CD14-positive monocyte (primary cell): ENCODE results near the gene SIAH3. TPM values are rescaled to one million over a fixed set of nuclear protein-coding genes. Genes with fewer than 3 reads are reported as not detected.
A peak's percentile ranks its signal among the peaks of the same experiment; 100 is the strongest.

Source experiments
- DNase-seq, 3 donors: peaks; one replicate each; pipeline ENCODE4 v3.0.0-alpha.2; 2011 to 2022
- H2AFZ ChIP-seq: 2 replicates; pipeline ENCODE4 v1.6.0; 2012; ENCODE audit warnings: mild to moderate bottlenecking, low read depth, low read length, inconsistent platforms; ENCODE audit not compliant: insufficient read depth, poor library complexity, severe bottlenecking
- H3K27ac ChIP-seq, 2 donors: 1 replicate in 1 of 2; 2 replicates in 1 of 2; pipeline ENCODE4 v1.5.1; 2012 to 2013; ENCODE audit warnings: low read length in 2 of 2, control low read depth in 1 of 2, inconsistent platforms in 1 of 2, low read depth in 1 of 2, mild to moderate bottlenecking in 1 of 2
- H3K27me3 ChIP-seq, 2 donors: one replicate each; pipeline versions ENCODE4 v1.6.0 to v1.6.1; 2011 to 2013; ENCODE audit warnings: low read length in 2 of 2; ENCODE audit not compliant: control insufficient read depth in 2 of 2, insufficient read depth in 2 of 2
- H3K36me3 ChIP-seq, 2 donors: replicated peaks in 1 of 2; 1 replicate in 1 of 2; 2 replicates in 1 of 2; pipeline versions ENCODE4 v1.5.1 to v1.6.1; 2012 to 2013; ENCODE audit warnings: low read length in 2 of 2, control low read depth in 1 of 2, inconsistent platforms in 1 of 2, mild to moderate bottlenecking in 1 of 2; ENCODE audit not compliant: insufficient read depth in 2 of 2, control insufficient read depth in 1 of 2
- H3K4me1 ChIP-seq, 2 donors: 1 replicate in 1 of 2; 2 replicates in 1 of 2; pipeline versions ENCODE4 v1.5.1 to v1.6.1; 2012 to 2013; ENCODE audit warnings: low read length in 2 of 2, control low read depth in 1 of 2, inconsistent platforms in 1 of 2, mild to moderate bottlenecking in 1 of 2, moderate library complexity in 1 of 2; ENCODE audit not compliant: insufficient read depth in 2 of 2, control insufficient read depth in 1 of 2
- H3K4me2 ChIP-seq: replicated peaks from 2 replicates; pipeline ENCODE3; 2012; ENCODE audit warnings: low read length, moderate library complexity, mild to moderate bottlenecking; ENCODE audit not compliant: poor library complexity, severe bottlenecking; ENCODE audit errors: extremely low read depth
- H3K4me3 ChIP-seq, 3 experiments: fragments of 200-600 bp in 1 of 3; sonication (generic) in 1 of 3; replicated peaks in 1 of 3; 1 replicate in 2 of 3; 2 replicates in 1 of 3; pipeline ENCODE4 v1.5.1; 2011 to 2013; ENCODE audit warnings: low read length in 3 of 3, mild to moderate bottlenecking in 3 of 3, control low read depth in 2 of 3, low read depth in 2 of 3, inconsistent platforms in 1 of 3, moderate library complexity in 1 of 3
- H3K79me2 ChIP-seq: 2 replicates; pipeline ENCODE4 v1.6.0; 2012; ENCODE audit warnings: mild to moderate bottlenecking, control low read depth, inconsistent platforms, low read length, moderate library complexity; ENCODE audit not compliant: insufficient read depth
- H3K9ac ChIP-seq: 2 replicates; pipeline ENCODE4 v1.6.0; 2017; ENCODE audit warnings: low read length, mild to moderate bottlenecking; ENCODE audit not compliant: insufficient read depth, poor library complexity, severe bottlenecking
- H3K9me3 ChIP-seq, 2 donors: replicated peaks in 1 of 2; 1 replicate in 1 of 2; 2 replicates in 1 of 2; pipeline versions ENCODE4 v1.5.1 to v1.6.1; 2012 to 2013; ENCODE audit warnings: low read length in 2 of 2, control low read depth in 1 of 2; ENCODE audit not compliant: control insufficient read depth in 1 of 2, insufficient read depth in 1 of 2
- H4K20me1 ChIP-seq: 2 replicates; pipeline ENCODE4 v1.6.0; 2012; ENCODE audit warnings: mild to moderate bottlenecking, low read length, control low read depth, moderate library complexity; ENCODE audit not compliant: insufficient read depth
- H3K27ac Mint-ChIP-seq, 7 donors: one replicate each; pipeline ENCODE4 v1.8.0; 2020; ENCODE audit warnings: mild to moderate bottlenecking in 7 of 7, mixed read lengths in 7 of 7, moderate library complexity in 6 of 7, inconsistent platforms in 2 of 7
- H3K27me3 Mint-ChIP-seq, 3 donors: one replicate each; pipeline ENCODE4 v1.8.0; 2021 to 2022; ENCODE audit warnings: low read depth in 3 of 3, mild to moderate bottlenecking in 3 of 3, mixed read lengths in 3 of 3, moderate library complexity in 3 of 3, inconsistent platforms in 1 of 3
- H3K36me3 Mint-ChIP-seq, 2 donors: one replicate each; pipeline ENCODE4 v1.8.0; 2020; ENCODE audit warnings: mixed read lengths in 2 of 2, inconsistent platforms in 1 of 2, mild to moderate bottlenecking in 1 of 2
- H3K4me1 Mint-ChIP-seq: one replicate; pipeline ENCODE4 v1.8.0; 2020; ENCODE audit warnings: mild to moderate bottlenecking, mixed read lengths
- H3K4me3 Mint-ChIP-seq, 2 donors: one replicate each; pipeline ENCODE4 v1.8.0; 2020; ENCODE audit warnings: mild to moderate bottlenecking in 2 of 2, mixed read lengths in 2 of 2, moderate library complexity in 1 of 2
- H3K9me3 Mint-ChIP-seq, 7 donors: one replicate each; pipeline ENCODE4 v1.8.0; 2020 to 2022; ENCODE audit warnings: mixed read lengths in 7 of 7, mild to moderate bottlenecking in 6 of 7, moderate library complexity in 6 of 7, inconsistent platforms in 2 of 7
- WGBS: methylation state at CpG from one replicate; pipeline ENCODE4 v1.1.5; 2013; ENCODE audit warnings: missing lambda C conversion rate; ENCODE audit not compliant: insufficient coverage; 5-methylcytosine and 5-hydroxymethylcytosine counted together
- intact Hi-C, 2 donors: fragments of 100-400 bp; cut with micrococcal nuclease; formaldehyde crosslinking; loops; one replicate each; pipeline versions ENCODE4 v1.15.0 to v1.15.1; 2023
- polyA plus RNA-seq, 3 donors: library from polyadenylated mRNA; depleted of rRNA in 1 of 3; unstranded in 2 of 3; stranded (reverse) in 1 of 3; fragments of 300-500 nt in 2 of 3; fragments of >200 nt in 1 of 3; fragmentation: Illumina TruSeq in 2 of 3; gene quantifications; 1 replicate in 2 of 3; 2 replicates in 1 of 3; pipeline ENCODE4 v1.2.3, GENCODE V29; 2012 to 2021
- TF ChIP-seq, protein P1 (sequence below): fragments of 200-600 bp; IDR thresholded peaks from one replicate; pipeline ENCODE4 v1.8.0; 2022; ENCODE audit warnings: antibody characterized with exemption, mild to moderate bottlenecking

SIAH3 gene
- polyA plus RNA-seq, 3 donors = not detected

DNA sequence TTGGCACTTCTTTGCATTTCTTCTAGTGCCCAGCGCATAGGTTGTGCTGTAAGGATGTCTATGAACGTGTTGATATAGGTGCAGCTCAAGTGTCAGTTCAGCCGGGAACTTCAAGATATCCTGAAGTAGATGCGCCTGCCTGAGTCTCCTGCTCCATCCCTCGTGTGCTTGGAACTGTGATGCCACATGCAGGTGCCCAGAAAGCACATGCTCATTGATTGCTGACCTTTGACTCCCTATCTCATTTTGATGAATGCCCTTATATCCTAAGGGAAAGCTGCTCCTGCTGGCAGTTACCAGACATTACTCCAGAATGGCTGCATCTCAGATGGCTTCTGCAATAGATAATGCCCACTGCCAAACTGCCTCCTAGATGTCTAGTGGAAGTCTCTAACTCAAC is 108.6 kb downstream of the SIAH3 start:
- TF ChIP-seq, protein P1, sequence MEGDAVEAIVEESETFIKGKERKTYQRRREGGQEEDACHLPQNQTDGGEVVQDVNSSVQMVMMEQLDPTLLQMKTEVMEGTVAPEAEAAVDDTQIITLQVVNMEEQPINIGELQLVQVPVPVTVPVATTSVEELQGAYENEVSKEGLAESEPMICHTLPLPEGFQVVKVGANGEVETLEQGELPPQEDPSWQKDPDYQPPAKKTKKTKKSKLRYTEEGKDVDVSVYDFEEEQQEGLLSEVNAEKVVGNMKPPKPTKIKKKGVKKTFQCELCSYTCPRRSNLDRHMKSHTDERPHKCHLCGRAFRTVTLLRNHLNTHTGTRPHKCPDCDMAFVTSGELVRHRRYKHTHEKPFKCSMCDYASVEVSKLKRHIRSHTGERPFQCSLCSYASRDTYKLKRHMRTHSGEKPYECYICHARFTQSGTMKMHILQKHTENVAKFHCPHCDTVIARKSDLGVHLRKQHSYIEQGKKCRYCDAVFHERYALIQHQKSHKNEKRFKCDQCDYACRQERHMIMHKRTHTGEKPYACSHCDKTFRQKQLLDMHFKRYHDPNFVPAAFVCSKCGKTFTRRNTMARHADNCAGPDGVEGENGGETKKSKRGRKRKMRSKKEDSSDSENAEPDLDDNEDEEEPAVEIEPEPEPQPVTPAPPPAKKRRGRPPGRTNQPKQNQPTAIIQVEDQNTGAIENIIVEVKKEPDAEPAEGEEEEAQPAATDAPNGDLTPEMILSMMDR = no peak
- Histone ChIP-seq H3K4me1 (no peaks in the 10 kb centered on the region), H3K27ac (no peak overlapping the region), H3K36me3 (no peaks in the 10 kb centered on the region), H3K9me3 (no peaks in the 10 kb centered on the region), H2AFZ (no peak overlapping the region), H3K9ac (no peak overlapping the region), H3K4me3 (no peak overlapping the region), H3K27me3 (no peaks in the 10 kb centered on the region), H4K20me1 (no peaks in the 10 kb centered on the region), H3K4me2 (no peak overlapping the region), H3K79me2 (no peaks in the 10 kb centered on the region)
- H3K27me3 Mint-ChIP-seq = peaks cover 0 to 3% (median 0%) of the 10 kb centered on the region in 3 donors
- H3K4me1 Mint-ChIP-seq = peaks cover 7% of the 10 kb centered on the region
- DNase-seq = no peak
- no peaks in the 10 kb centered on the region for H3K36me3 Mint-ChIP-seq
- 93% methylated on average over 4 of the region's 5 CpGs for WGBS
- H3K27ac Mint-ChIP-seq = no peak overlapping the region
- H3K4me3 Mint-ChIP-seq = no peak overlapping the region
- intact Hi-C loops = no loop called here
- H3K9me3 Mint-ChIP-seq = peaks cover 0 to 4% (median 0%) of the 10 kb centered on the region in 7 donors

DNA sequence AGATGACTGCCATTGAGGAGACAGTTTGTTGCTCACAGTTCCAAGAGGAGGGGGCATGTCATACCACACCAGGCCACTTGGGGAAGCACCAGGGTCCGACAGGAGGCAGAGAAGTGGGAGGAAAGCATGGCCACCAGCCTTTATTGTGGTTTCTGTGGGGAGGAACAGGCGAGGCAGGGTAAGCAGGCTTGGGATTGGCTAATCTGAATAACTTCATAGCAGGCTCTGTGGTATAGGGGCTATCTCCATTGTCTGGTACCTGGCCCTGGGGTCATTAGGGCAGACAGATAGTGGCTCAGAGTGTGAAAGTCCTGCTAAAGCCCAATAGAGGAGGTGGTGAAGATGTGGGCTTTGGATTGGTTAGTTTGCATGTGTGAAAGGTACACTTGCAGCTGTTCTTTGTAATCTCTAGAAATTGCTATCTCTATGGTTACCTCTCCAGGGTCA is 114.0 kb downstream of the SIAH3 start:
- no peak overlapping the region for H3K4me2 ChIP-seq
- H3K4me3 ChIP-seq = no peak overlapping the region
- peaks cover 0 to 4% of the 10 kb centered on the region in 2 donors for H3K9me3 ChIP-seq
- no peaks in the 10 kb centered on the region for H3K4me1 ChIP-seq
- no peak overlapping the region for H2AFZ ChIP-seq
- Mint-ChIP-seq H3K4me1 (no peaks in the 10 kb centered on the region), H3K36me3 (no peaks in the 10 kb centered on the region), H3K9me3 (peaks cover 0 to 7% (median 4%) of the 10 kb centered on the region in 7 donors), H3K27me3 (peaks cover 0 to 6% (median 2%) of the 10 kb centered on the region in 3 donors), H3K4me3 (no peak overlapping the region), H3K27ac (no peak overlapping the region)
- no peaks in the 10 kb centered on the region for H4K20me1 ChIP-seq
- H3K27ac ChIP-seq = no peak overlapping the region
- H3K36me3 ChIP-seq = no peaks in the 10 kb centered on the region
- DNase-seq = no peak
- H3K27me3 ChIP-seq = no peaks in the 10 kb centered on the region
- 23% methylated on average over 2 of the region's 2 CpGs for WGBS
- intact Hi-C loops = no loop called here
- H3K79me2 ChIP-seq = no peaks in the 10 kb centered on the region
- TF ChIP-seq, protein P1 = peak; percentile 29
- H3K9ac ChIP-seq = no peak overlapping the region
